SH-SY5Y (cell line): ENCODE data around the gene DACH1.

Experiments used
- GATA2 ChIP-seq: IDR thresholded peaks from 2 replicates; pipeline ENCODE4 v1.6.1; 2011; ENCODE audit warnings: mild to moderate bottlenecking, low read depth, low read length
- GATA3 ChIP-seq: IDR thresholded peaks from 2 replicates; pipeline ENCODE4 v1.6.1; 2011; ENCODE audit warnings: low read depth, mild to moderate bottlenecking, low read length, moderate library complexity

- TF ChIP-seq GATA3, result no peak
- no peak for TF ChIP-seq GATA2
Observed at GRCh38 chr13:71632206-71632605, 234.8 kb downstream of the DACH1 start.
